PC-3 (cell line): Measurements from ENCODE around the gene RPS23. TPM values are rescaled to one million over a fixed set of nuclear protein-coding genes. Genes with fewer than 3 reads are reported as not detected.

Experiments
- ATAC-seq: fragments of 200-7000 bp; cut with Tn5 transposase; 2 replicates; pipeline ENCODE4 v1.9.1; 2020; ENCODE audit warnings: mild to moderate bottlenecking, moderate library complexity
- BruUV-seq: library from RNA; stranded (reverse); fragments of 400-500 nt; replicated peaks from 2 replicates; lab custom pipeline; 2021; lab: Mats Ljungman, UMichigan
- CTCF ChIA-PET: fragments of 300-600 bp; sonication (Branson Sonifier 250); formaldehyde crosslinking; loops from one replicate; lab custom pipeline; 2022; ENCODE audit warnings: antibody characterized with exemption; lab: Charles Lee
- POLR2A ChIA-PET: fragments of 300-600 bp; sonication (Branson Sonifier 250); formaldehyde crosslinking; loops from one replicate; lab custom pipeline; 2022; ENCODE audit warnings: antibody characterized with exemption; ENCODE audit not compliant: unreplicated experiment; lab: Charles Lee
- DNase-seq: peaks from one replicate; pipeline ENCODE4 v3.0.0-alpha.2; 2015
- H2AFZ ChIP-seq: fragments of 300-600 bp; sonication (generic); 2 replicates; pipeline ENCODE4 v1.6.0; 2016; ENCODE audit warnings: antibody characterized with exemption, low read length
- H3F3A ChIP-seq: fragments of 300-600 bp; sonication (generic); one replicate; pipeline ENCODE4 v1.6.0; 2017; ENCODE audit warnings: antibody characterized with exemption, low read length, control low read depth, mild to moderate bottlenecking; ENCODE audit not compliant: unreplicated experiment
- H3K27ac ChIP-seq: fragments of 300-600 bp; sonication (generic); 2 replicates; pipeline ENCODE4 v1.5.1; 2016; ENCODE audit warnings: mild to moderate bottlenecking, low read length
- H3K27me3 ChIP-seq: fragments of 300-600 bp; sonication (generic); 2 replicates; pipeline ENCODE4 v1.6.1; 2016; ENCODE audit warnings: low read length, mixed read lengths
- H3K36me3 ChIP-seq: fragments of 300-600 bp; sonication (generic); 2 replicates; pipeline ENCODE4 v1.6.1; 2016; ENCODE audit warnings: low read depth, mixed run types, low read length, mixed read lengths
- H3K4me1 ChIP-seq: fragments of 300-600 bp; sonication (generic); 2 replicates; pipeline ENCODE4 v1.5.1; 2016; ENCODE audit warnings: low read length; ENCODE audit not compliant: insufficient read depth
- H3K4me2 ChIP-seq: fragments of 300-600 bp; sonication (generic); 2 replicates; pipeline ENCODE4 v1.6.0; 2016; ENCODE audit warnings: low read length
- H3K4me3 ChIP-seq: fragments of 300-600 bp; sonication (generic); 2 replicates; pipeline ENCODE4 v1.5.1; 2016; ENCODE audit warnings: mild to moderate bottlenecking, low read length, mixed read lengths
- H3K79me2 ChIP-seq: fragments of 300-600 bp; sonication (generic); 2 replicates; pipeline ENCODE4 v1.6.1; 2017; ENCODE audit warnings: low read length, mixed read lengths
- H3K9ac ChIP-seq: fragments of 300-600 bp; sonication (generic); 2 replicates; pipeline ENCODE4 v1.6.0; 2016; ENCODE audit warnings: mild to moderate bottlenecking, low read length
- H3K9me2 ChIP-seq: fragments of 300-600 bp; sonication (generic); replicated peaks from 2 replicates; pipeline ENCODE4 v1.6.1; 2016; ENCODE audit warnings: mixed run types, low read length, mixed read lengths
- H3K9me3 ChIP-seq: fragments of 300-600 bp; sonication (generic); 2 replicates; pipeline ENCODE4 v1.6.1; 2016; ENCODE audit warnings: low read length, mixed read lengths
- H4K20me1 ChIP-seq: fragments of 300-600 bp; sonication (generic); 2 replicates; pipeline ENCODE4 v1.6.1; 2016; ENCODE audit warnings: low read length, mixed read lengths
- EZH2 ChIP-seq: fragments of 300-600 bp; sonication (generic); IDR thresholded peaks from one replicate; pipeline ENCODE4 v1.6.1; 2017; ENCODE audit warnings: antibody characterized with exemption, mild to moderate bottlenecking, low read length; ENCODE audit not compliant: unreplicated experiment
- EZH2phosphoT487 ChIP-seq: fragments of 300-600 bp; sonication (generic); IDR thresholded peaks from 2 replicates; pipeline ENCODE4 v1.6.1; 2018; ENCODE audit warnings: mild to moderate bottlenecking, antibody characterized with exemption, low read length, borderline replicate concordance
- intact Hi-C: fragments of 100-400 bp; cut with micrococcal nuclease; formaldehyde crosslinking; loops from 2 replicates; pipeline ENCODE4 v1.9.0; 2023
- total RNA-seq: library from RNA; depleted of rRNA; stranded (reverse); fragments of >200 nt; gene quantifications from 2 replicates; pipeline ENCODE4 v1.2.3, GENCODE V29; 2014
- TF ChIP-seq, protein P1 (sequence below): fragments of 300-600 bp; sonication (generic); conservative IDR thresholded peaks from 2 replicates; pipeline ENCODE4 v1.5.1; 2017; ENCODE audit warnings: antibody characterized with exemption, low read depth, mild to moderate bottlenecking, low read length

Gene RPS23
- total RNA-seq, 1 experiment from 2014 or later, result 2,407 TPM

GRCh38 chr5:82283893-82284292, 5.7 kb upstream of the RPS23 start:
- Histone ChIP-seq H3K4me3 (no peak overlapping the region), H3K4me1 (peaks cover 4% of the 10 kb centered on the region; the same call in 1 of the 2 replicates), H3K36me3 (no peaks in the 10 kb centered on the region), H2AFZ (no peak overlapping the region), H3K79me2 (no peaks in the 10 kb centered on the region), H3K4me2 (no peak overlapping the region), H3K9ac (no peak overlapping the region), H4K20me1 (no peaks in the 10 kb centered on the region), H3K27ac (no peak overlapping the region), H3K9me2 (no peaks in the 10 kb centered on the region), H3F3A (no peaks in the 10 kb centered on the region), H3K9me3 (no peaks in the 10 kb centered on the region), H3K27me3 (no peaks in the 10 kb centered on the region)
- TF ChIP-seq EZH2phosphoT487, result no peak
- TF ChIP-seq, protein P1, sequence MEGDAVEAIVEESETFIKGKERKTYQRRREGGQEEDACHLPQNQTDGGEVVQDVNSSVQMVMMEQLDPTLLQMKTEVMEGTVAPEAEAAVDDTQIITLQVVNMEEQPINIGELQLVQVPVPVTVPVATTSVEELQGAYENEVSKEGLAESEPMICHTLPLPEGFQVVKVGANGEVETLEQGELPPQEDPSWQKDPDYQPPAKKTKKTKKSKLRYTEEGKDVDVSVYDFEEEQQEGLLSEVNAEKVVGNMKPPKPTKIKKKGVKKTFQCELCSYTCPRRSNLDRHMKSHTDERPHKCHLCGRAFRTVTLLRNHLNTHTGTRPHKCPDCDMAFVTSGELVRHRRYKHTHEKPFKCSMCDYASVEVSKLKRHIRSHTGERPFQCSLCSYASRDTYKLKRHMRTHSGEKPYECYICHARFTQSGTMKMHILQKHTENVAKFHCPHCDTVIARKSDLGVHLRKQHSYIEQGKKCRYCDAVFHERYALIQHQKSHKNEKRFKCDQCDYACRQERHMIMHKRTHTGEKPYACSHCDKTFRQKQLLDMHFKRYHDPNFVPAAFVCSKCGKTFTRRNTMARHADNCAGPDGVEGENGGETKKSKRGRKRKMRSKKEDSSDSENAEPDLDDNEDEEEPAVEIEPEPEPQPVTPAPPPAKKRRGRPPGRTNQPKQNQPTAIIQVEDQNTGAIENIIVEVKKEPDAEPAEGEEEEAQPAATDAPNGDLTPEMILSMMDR, result no peak
- no peak for TF ChIP-seq EZH2
- intact Hi-C loops, result no loop called here
- POLR2A ChIA-PET, result no interaction called here
- BruUV-seq, result no TSS peak
- ATAC-seq, result no peak
- DNase-seq, result no peak
- CTCF ChIA-PET, result interaction anchor here (0.7 kb wide), 1 partner anchor 58 kb away, joined by 3 read pairs; no protein-coding TSS in a partner anchor

DNA sequence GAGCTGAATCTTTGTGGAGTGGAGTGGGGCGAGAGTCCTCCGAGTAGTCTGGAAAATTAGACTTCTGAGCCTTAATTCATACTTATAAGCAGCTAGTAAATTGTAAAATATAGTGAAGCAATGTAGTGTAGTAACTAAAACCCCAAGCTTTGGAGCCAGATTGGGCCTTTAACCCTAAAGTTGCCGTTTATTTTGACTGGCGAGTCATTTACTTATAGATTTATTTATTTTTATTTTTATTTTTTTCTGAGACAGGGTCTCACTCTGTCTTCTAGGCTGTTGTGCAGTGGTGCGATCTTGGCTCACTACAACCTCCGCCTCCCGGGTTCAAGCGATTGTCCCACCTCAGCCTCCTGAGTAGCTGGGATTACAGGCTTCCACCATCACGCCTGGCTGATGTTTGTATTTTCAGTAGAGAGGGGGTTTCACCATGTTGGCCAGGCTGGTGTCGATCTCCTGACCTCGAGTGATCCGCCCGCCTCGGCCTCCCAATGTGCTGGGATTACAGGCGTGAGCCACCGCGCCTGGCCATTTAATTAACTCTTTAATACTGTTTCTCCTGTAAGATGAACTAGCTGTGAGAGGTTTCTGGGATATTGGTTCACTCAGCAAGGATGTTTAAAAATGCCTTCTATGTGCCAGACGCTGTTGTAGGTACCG, 687 bp upstream of the RPS23 start:
- no peaks in the 10 kb centered on the region for H3K27me3 ChIP-seq
- H3K4me3 ChIP-seq, result peak overlapping the region; percentile 100
- peaks cover 12% of the 10 kb centered on the region for H3K4me1 ChIP-seq
- TF ChIP-seq EZH2 (no peak), EZH2phosphoT487 (no peak)
- TF ChIP-seq, protein P1, result no peak
- peaks cover 33% of the 10 kb centered on the region for H3K36me3 ChIP-seq
- TSS peak; percentile 91 for BruUV-seq
- no peak for ATAC-seq
- H3K9me2 ChIP-seq, result no peaks in the 10 kb centered on the region
- no peaks in the 10 kb centered on the region for H3K9me3 ChIP-seq
- POLR2A ChIA-PET, result interaction anchor here (0.7 kb wide), 2 partner anchors 13 to 79 kb away, joined by 3 read pairs; no protein-coding TSS in a partner anchor
- H3K27ac ChIP-seq, result peak overlapping the region; percentile 45; the same call in 1 of the 2 replicates
- peak overlapping the region; percentile 100 for H3K9ac ChIP-seq
- peak overlapping the region; percentile 98 for H3K4me2 ChIP-seq
- no peak for DNase-seq
- H3F3A ChIP-seq, result peaks cover 10% of the 10 kb centered on the region
- peaks cover 24% of the 10 kb centered on the region for H4K20me1 ChIP-seq
- CTCF ChIA-PET, result interaction anchor here (1.4 kb wide), 1 partner anchor 20 kb away, joined by 3 read pairs; no protein-coding TSS in a partner anchor
- peaks cover 30% of the 10 kb centered on the region for H3K79me2 ChIP-seq
- intact Hi-C loops, result no loop called here
- peak overlapping the region; percentile 85 for H2AFZ ChIP-seq

DNA sequence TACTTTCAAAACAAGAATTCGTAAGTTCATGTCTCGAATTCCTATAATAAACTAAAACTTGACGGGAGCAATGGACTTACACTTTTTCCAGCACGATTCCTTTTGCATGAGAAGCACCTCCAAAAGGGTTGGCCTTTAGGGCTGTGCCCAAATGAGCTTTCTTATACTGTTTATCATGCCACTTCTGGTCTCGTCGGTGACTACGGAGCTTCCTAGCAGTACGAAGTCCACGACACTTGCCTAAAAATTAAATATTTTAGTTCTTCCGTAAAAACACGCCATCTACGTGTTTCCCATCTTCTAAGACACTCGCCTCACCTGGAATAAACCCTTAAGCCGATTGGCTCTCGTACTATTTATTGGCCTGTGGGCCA, 554 bp downstream of the RPS23 start:
- Histone ChIP-seq H4K20me1 (peaks cover 24% of the 10 kb centered on the region), H3K4me3 (peak overlapping the region; percentile 100), H3K4me1 (peaks cover 12% of the 10 kb centered on the region), H3K9me2 (no peaks in the 10 kb centered on the region), H3K4me2 (peak overlapping the region; percentile 98), H3K36me3 (peaks cover 33% of the 10 kb centered on the region), H2AFZ (peak overlapping the region; percentile 85; the same call in 1 of the 2 replicates), H3K27me3 (no peaks in the 10 kb centered on the region), H3F3A (peaks cover 10% of the 10 kb centered on the region), H3K79me2 (peaks cover 30% of the 10 kb centered on the region), H3K9ac (peak overlapping the region; percentile 100), H3K9me3 (no peaks in the 10 kb centered on the region), H3K27ac (peak overlapping the region; percentile 45)
- no peak for ATAC-seq
- BruUV-seq, result no TSS peak
- POLR2A ChIA-PET, result interaction anchor here (0.8 kb wide), 1 partner anchor 1376 kb away, joined by 5 read pairs; no protein-coding TSS in a partner anchor
- TF ChIP-seq EZH2phosphoT487 (no peak), EZH2 (no peak)
- TF ChIP-seq, protein P1, result no peak
- CTCF ChIA-PET, result interaction anchor here (1.4 kb wide), 1 partner anchor 18 kb away, joined by 3 read pairs; no protein-coding TSS in a partner anchor
- intact Hi-C loops, result no loop called here
- no peak for DNase-seq
